Measurements from ENCODE around the gene AP1M1.
"Not testable (repeated sequence)": the region's sequence is repeated elsewhere in the genome, so short reads cannot be mapped to it uniquely, and the experiment has no call there.

The AP1M1 gene

DNA sequence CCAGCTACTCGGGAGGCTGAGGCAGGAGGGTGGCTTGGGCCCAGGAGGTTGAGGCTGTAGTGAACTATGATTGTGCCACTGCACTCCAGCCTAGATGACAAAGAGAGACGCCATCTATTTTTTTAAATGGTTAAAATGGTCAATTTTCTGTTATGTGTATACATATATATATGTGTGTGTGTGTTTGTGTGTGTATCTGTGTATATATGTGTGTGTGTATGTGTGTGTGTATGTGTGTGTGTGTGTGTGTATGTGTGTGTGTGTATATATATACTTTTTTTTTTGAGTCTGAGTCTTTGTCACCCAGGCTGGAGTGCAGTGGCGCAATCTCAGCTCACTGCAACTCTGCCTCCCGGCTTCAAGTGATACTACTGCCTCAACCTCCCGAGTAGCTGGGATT, 84.0 kb downstream of the AP1M1 start:
- no peaks in the 10 kb centered on the region for H3K9me3 ChIP-seq (ENCODE audit: insufficient read depth, low read length)
- peaks cover 13% of the 10 kb centered on the region for H3K4me1 ChIP-seq (ENCODE audit: insufficient read depth, insufficient read length)
- H3K4me3 ChIP-seq (ENCODE audit: insufficient read length, low read depth) = no peak overlapping the region
- no peak overlapping the region for H3K9ac ChIP-seq (ENCODE audit: insufficient read length, low read depth)
- H3K36me3 ChIP-seq (ENCODE audit: insufficient read depth, insufficient read length, low read length) = no peaks in the 10 kb centered on the region
- H3K27me3 ChIP-seq (ENCODE audit: insufficient read depth, insufficient read length) = no peaks in the 10 kb centered on the region
- TF ChIP-seq ZNF274 (IDR thresholded peaks at IDR 0.05; ENCODE audit: low read depth, low read length) (no peak), YY1 (IDR thresholded peaks at IDR 0.05; ENCODE audit: insufficient read depth, insufficient read length) (no peak), SUZ12 (IDR thresholded peaks at IDR 0.05; ENCODE audit: extremely low read depth, insufficient read depth, insufficient read length) (no peak)
- DNase-seq (ENCODE audit: low read depth, low spot score) = no peak

DNA sequence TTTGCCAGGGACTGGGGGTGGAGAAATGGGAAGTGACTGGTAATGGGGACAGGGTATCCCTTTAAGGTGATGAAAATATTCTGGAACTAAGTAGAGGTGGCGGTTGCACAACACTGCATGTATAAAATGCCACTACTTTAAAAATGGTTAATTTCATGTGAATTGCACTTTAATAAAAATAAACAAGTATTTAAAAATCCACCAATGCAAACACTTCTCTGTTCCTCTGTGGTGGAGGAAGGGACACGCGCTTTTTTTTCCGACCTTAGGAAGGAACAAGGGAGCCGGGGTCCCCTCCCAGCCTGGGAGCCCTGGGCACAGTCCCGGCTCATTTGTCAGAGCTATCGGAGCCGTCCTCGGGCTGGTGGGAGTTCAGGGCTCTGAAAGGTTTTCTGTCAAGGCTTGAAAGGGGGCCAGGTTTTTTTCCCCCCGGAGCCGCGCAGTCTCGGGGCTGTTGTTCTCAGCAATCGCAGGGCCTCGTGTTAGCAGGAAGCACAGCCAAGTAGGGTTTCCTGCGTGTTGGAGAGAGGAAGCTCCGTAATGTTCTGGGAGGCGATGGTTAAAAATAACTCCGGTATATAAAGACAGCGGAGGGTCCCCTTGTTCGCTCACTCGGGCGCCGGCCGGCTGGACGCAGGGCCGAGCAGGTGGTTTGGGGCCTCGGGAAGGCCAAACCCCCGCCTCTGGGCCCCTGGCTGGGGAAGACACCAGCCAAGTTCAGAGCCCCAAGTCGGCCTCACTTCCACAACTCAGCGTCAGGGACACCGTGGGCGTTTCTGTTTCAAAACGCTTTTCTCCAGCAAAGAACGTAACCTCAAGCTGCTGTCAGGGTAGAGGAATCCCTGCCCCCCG, 85.7 kb downstream of the AP1M1 start:
- Histone ChIP-seq H3K9me3 (ENCODE audit: insufficient read depth, low read length) (no peaks in the 10 kb centered on the region), H3K9ac (ENCODE audit: insufficient read length, low read depth) (no peak overlapping the region), H3K27me3 (ENCODE audit: insufficient read depth, insufficient read length) (no peaks in the 10 kb centered on the region), H3K4me3 (ENCODE audit: insufficient read length, low read depth) (no peak overlapping the region), H3K36me3 (ENCODE audit: insufficient read depth, insufficient read length, low read length) (no peaks in the 10 kb centered on the region), H3K4me1 (ENCODE audit: insufficient read depth, insufficient read length) (peaks cover 13% of the 10 kb centered on the region)
- DNase-seq (ENCODE audit: low read depth, low spot score) = no peak
- TF ChIP-seq YY1 (IDR thresholded peaks at IDR 0.05; ENCODE audit: insufficient read depth, insufficient read length) (no peak), SUZ12 (IDR thresholded peaks at IDR 0.05; ENCODE audit: extremely low read depth, insufficient read depth, insufficient read length) (no peak), ZNF274 (IDR thresholded peaks at IDR 0.05; ENCODE audit: low read depth, low read length) (no peak)

DNA sequence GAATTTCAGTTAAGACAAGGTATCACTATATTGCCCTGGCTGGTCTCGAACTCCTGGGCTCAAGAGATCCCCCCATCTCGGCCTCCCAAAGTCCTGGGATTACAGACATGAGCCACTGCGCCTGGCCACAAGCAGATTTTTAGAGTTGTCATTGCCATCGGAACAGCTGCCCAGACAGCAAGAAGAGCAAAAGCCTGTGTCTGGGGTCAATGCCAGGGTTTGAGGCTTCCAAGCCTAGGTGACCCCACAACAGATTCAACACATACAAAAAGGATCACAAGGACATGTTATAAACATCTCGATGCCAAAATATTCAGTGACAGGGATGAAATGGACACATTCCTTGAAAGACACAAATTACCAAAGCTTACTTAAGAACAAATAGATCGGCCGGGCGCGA, 86.8 kb downstream of the AP1M1 start:
- TF ChIP-seq ZNF274 (IDR thresholded peaks at IDR 0.05; ENCODE audit: low read depth, low read length) = no peak
- no peak for TF ChIP-seq YY1 (IDR thresholded peaks at IDR 0.05; ENCODE audit: insufficient read depth, insufficient read length)
- no peak for TF ChIP-seq SUZ12 (IDR thresholded peaks at IDR 0.05; ENCODE audit: extremely low read depth, insufficient read depth, insufficient read length)
- no peak overlapping the region for H3K4me3 ChIP-seq (ENCODE audit: insufficient read length, low read depth)
- H3K9ac ChIP-seq (ENCODE audit: insufficient read length, low read depth) = no peak overlapping the region
- DNase-seq (ENCODE audit: low read depth, low spot score) = no peak
- H3K9me3 ChIP-seq (ENCODE audit: insufficient read depth, low read length) = no peaks in the 10 kb centered on the region
- H3K27me3 ChIP-seq (ENCODE audit: insufficient read depth, insufficient read length) = no peaks in the 10 kb centered on the region
- peaks cover 13% of the 10 kb centered on the region for H3K4me1 ChIP-seq (ENCODE audit: insufficient read depth, insufficient read length)
- no peaks in the 10 kb centered on the region for H3K36me3 ChIP-seq (ENCODE audit: insufficient read depth, insufficient read length, low read length)

DNA sequence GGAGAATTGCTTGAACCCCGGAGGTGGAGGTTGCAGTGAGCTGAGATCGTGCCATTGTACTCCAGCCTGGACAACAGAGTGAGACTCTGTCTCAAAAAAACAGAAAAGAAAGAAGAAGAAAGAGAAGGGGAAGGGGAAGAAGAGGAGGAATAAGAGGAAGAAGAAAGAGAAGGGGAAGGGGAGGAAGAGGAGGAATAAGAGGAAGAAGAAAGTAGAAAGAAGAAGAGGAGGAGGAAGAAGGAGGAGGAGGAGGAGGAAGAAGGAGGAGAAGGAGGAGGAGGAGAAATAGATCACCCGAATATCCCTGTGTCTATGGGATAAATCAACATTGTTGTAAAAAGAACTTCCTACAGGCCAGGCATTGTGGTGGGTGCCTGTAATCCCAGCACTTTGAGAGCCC, 87.4 kb downstream of the AP1M1 start:
- H3K9ac ChIP-seq (ENCODE audit: insufficient read length, low read depth); H3K27me3 ChIP-seq (ENCODE audit: insufficient read depth, insufficient read length); H3K36me3 ChIP-seq (ENCODE audit: insufficient read depth, insufficient read length, low read length); DNase-seq (ENCODE audit: low read depth, low spot score); H3K4me3 ChIP-seq (ENCODE audit: insufficient read length, low read depth); H3K9me3 ChIP-seq (ENCODE audit: insufficient read depth, low read length): not testable (repeated sequence)
- peaks cover 13% of the 10 kb centered on the region for H3K4me1 ChIP-seq (ENCODE audit: insufficient read depth, insufficient read length)

DNA sequence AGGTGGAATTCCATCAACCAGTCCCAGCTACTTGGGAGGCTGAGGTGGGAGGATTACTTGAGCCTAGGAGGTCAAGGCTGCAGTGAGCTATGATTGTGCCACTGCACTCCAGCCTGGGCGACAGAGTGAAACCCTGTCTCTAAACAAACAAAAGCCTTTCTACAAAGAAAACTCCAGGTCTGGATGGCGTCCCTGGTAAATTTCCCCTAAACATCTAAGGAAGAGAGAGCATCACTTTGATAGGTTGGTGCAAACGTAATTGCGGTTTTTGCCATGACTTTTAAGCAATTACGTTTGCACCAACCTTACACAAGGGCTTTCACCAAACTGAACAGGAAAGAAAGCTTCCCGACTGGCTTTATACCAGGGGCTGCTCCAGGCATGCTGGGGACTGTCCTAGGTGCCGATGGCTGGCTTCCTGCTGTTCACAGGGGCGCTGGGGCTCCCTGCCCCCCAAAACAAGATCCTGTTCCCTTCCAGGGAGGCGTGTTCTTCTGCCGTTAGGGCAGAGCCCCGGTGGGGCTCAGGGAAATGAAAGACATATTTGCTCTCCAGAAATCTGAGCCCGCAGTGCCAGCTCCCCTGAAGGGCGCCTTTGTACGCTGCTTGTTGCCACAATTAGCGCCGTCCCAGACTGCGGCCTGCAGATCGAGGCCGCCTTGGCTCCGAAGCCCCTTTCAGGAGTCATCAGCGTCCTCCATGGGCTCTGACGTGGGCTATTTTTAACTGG, 88.2 kb downstream of the AP1M1 start:
- no peaks in the 10 kb centered on the region for H3K36me3 ChIP-seq (ENCODE audit: insufficient read depth, insufficient read length, low read length)
- DNase-seq (ENCODE audit: low read depth, low spot score) = no peak
- no peak overlapping the region for H3K9ac ChIP-seq (ENCODE audit: insufficient read length, low read depth)
- no peak overlapping the region for H3K4me3 ChIP-seq (ENCODE audit: insufficient read length, low read depth)
- TF ChIP-seq ZNF274 (IDR thresholded peaks at IDR 0.05; ENCODE audit: low read depth, low read length) = no peak
- no peak for TF ChIP-seq SUZ12 (IDR thresholded peaks at IDR 0.05; ENCODE audit: extremely low read depth, insufficient read depth, insufficient read length)
- no peak for TF ChIP-seq YY1 (IDR thresholded peaks at IDR 0.05; ENCODE audit: insufficient read depth, insufficient read length)
- H3K9me3 ChIP-seq (ENCODE audit: insufficient read depth, low read length) = no peaks in the 10 kb centered on the region
- H3K27me3 ChIP-seq (ENCODE audit: insufficient read depth, insufficient read length) = no peaks in the 10 kb centered on the region
- peaks cover 13% of the 10 kb centered on the region for H3K4me1 ChIP-seq (ENCODE audit: insufficient read depth, insufficient read length)

DNA sequence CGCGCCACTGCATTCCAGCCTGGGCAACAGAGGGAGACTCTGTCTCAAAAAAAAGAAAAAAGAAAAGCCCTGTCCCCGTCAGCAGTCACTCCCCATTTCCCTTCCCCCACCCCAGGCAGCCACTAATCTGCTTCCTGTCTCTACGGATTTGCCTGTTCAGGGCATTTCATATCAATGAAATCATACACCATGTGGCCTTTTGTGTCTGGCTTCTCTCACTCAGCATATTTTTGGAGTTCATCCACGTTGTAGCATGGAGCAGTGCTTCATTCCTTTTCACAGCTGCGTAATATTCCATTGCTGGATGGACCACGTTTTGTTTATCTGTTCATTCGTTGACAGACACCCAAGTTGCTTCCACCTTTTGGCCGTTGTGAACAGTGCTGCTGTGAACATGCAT, 90.8 kb downstream of the AP1M1 start:
- TF ChIP-seq ZNF274 (IDR thresholded peaks at IDR 0.05; ENCODE audit: low read depth, low read length) = no peak
- TF ChIP-seq YY1 (IDR thresholded peaks at IDR 0.05; ENCODE audit: insufficient read depth, insufficient read length) = no peak
- TF ChIP-seq SUZ12 (IDR thresholded peaks at IDR 0.05; ENCODE audit: extremely low read depth, insufficient read depth, insufficient read length) = no peak
- DNase-seq (ENCODE audit: low read depth, low spot score) = no peak
- H3K9ac ChIP-seq (ENCODE audit: insufficient read length, low read depth) = no peak overlapping the region
- H3K9me3 ChIP-seq (ENCODE audit: insufficient read depth, low read length) = no peaks in the 10 kb centered on the region
- H3K36me3 ChIP-seq (ENCODE audit: insufficient read depth, insufficient read length, low read length) = no peaks in the 10 kb centered on the region
- peaks cover 11% of the 10 kb centered on the region for H3K4me1 ChIP-seq (ENCODE audit: insufficient read depth, insufficient read length)
- H3K27me3 ChIP-seq (ENCODE audit: insufficient read depth, insufficient read length) = no peaks in the 10 kb centered on the region
- H3K4me3 ChIP-seq (ENCODE audit: insufficient read length, low read depth) = no peak overlapping the region

DNA sequence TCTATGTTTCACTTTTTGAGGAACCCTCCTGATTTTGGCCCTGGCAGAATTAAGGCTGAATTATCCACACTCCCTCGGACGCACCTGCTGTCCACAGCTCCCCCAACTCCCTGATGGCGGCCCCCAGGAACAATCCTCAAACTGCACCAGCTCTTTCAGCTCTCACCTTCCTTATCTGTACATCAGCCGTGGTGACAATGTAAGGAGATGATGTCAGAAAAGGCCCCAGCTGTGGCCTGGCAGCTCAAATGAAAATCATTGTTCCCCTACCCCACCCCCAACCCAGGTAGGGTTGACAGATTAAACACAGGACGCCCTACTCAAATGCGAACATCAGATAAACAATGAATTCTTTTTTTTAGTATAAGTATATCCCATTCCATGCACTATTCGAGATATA, 91.9 kb downstream of the AP1M1 start:
- no peaks in the 10 kb centered on the region for H3K36me3 ChIP-seq (ENCODE audit: insufficient read depth, insufficient read length, low read length)
- no peaks in the 10 kb centered on the region for H3K9me3 ChIP-seq (ENCODE audit: insufficient read depth, low read length)
- H3K27me3 ChIP-seq (ENCODE audit: insufficient read depth, insufficient read length) = no peaks in the 10 kb centered on the region
- H3K4me1 ChIP-seq (ENCODE audit: insufficient read depth, insufficient read length) = peaks cover 11% of the 10 kb centered on the region
- no peak for DNase-seq (ENCODE audit: low read depth, low spot score)
- TF ChIP-seq ZNF274 (IDR thresholded peaks at IDR 0.05; ENCODE audit: low read depth, low read length) (no peak), SUZ12 (IDR thresholded peaks at IDR 0.05; ENCODE audit: extremely low read depth, insufficient read depth, insufficient read length) (no peak), YY1 (IDR thresholded peaks at IDR 0.05; ENCODE audit: insufficient read depth, insufficient read length) (no peak)
- no peak overlapping the region for H3K4me3 ChIP-seq (ENCODE audit: insufficient read length, low read depth)
- no peak overlapping the region for H3K9ac ChIP-seq (ENCODE audit: insufficient read length, low read depth)

All from NT2/D1 (cell line).